ENCODE results near the gene USP34.
"Not testable (repeated sequence)": the region's sequence is repeated elsewhere in the genome, so short reads cannot be mapped to it uniquely, and the experiment has no call there.

Gene USP34

DNA sequence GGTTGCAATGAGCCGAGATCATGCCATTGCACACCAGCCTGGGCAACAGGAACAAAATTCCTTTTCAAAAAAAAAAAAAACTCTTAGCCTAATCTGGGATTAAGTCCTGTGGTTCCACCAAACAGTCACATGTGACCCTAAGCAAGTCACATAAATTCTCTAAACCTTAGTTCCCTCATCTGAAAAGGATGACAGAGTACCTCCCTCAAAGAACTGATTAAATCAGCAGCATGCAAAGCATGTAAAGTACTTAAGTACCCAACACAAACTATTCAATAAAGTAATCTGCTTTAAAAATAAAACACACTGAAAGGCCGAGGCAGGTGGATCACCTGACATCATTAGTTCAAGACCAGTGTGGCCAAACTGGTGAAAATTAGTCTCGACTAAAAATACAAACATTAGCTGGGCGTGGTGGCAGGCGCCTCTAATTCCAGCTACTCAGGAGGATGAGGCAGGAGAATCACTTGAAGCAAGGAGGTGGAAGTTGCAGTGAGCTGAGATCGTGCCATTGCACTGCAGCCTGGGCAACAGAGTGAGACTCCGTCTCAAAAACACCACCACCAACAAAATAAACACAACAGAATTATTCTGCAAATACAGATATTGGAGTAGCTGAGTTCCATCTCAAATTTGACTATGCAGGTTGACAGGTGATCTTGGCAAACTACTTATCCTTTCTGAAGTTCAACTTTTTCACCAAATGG is 7.0 kb downstream of the USP34 start:
- no peak for DNase-seq

- DNase-seq: no peak
Observed at GRCh38 chr2:61461404-61461803, 9.5 kb downstream of the USP34 start.

GRCh38 chr2:61460163-61460562 is 10.7 kb downstream of the USP34 start:
- DNase-seq: no peak

GRCh38 chr2:61456746-61457420 is 14.0 kb downstream of the USP34 start:
- DNase-seq: no peak

- no peak for DNase-seq
Observed at GRCh38 chr2:61456070-61456745, 14.7 kb downstream of the USP34 start.

- DNase-seq: not testable (repeated sequence)
Observed at GRCh38 chr2:61454972-61455371, 15.9 kb downstream of the USP34 start.

DNA sequence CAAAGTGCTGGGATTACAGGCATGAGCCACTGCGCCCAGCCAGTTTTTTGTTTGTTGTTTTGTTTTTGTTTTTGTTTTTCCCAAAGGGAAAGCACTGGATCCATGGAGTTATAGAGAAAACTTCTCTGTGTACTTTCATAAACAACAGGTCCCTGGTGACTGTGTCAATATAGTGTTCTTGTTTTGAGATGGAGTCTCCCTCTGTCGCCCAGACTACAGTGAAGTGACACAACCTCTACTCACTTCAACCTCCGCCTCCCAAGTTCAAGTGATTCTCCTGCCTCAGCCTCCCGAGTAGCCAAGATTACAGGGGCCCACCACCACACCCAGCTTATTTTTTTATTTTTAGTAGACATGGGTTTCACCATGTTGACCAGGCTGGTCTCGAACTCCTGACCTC is 16.5 kb downstream of the USP34 start:
- DNase-seq: no peak

GRCh38 chr2:61452392-61452791 is 18.5 kb downstream of the USP34 start:
- no peak for DNase-seq

DNA sequence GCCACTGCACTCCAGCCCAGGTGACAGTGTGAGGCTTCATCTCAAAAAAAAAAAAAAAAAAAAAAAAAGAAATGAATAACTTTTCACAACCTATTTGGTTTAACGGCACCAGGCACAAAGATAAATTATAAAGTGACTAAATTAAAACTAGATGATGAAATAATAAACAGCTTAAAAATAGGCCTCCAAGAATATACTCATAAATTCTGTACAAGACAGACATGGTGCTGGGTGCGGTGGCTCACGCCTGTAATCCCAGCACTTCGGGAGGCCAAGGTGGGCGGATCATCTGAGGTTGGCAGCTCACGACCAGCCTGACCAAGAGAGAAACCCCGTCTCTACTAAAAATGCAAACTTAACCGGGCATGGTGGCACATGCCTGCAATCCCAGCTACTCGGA is 19.7 kb downstream of the USP34 start:
- DNase-seq: no peak

DNA sequence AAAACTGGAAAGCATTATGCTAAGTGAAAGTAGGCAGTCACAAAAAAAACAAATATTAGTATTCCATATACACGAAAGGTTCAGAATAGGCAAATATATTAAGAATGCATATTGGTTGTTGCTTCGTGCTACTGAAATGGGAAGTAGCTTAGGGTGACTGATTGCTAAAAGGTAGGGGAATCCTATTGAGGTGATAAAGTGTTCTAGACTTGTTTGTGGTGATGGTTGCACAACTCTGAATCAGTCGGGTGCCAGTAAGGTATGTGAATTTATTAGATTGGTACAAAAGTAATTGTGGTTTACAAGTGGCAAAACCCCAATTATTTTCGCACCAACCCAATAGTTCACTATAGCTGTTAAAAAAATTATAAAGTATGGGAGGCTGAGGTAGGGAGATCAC is 20.7 kb downstream of the USP34 start:
- DNase-seq: no peak

DNA sequence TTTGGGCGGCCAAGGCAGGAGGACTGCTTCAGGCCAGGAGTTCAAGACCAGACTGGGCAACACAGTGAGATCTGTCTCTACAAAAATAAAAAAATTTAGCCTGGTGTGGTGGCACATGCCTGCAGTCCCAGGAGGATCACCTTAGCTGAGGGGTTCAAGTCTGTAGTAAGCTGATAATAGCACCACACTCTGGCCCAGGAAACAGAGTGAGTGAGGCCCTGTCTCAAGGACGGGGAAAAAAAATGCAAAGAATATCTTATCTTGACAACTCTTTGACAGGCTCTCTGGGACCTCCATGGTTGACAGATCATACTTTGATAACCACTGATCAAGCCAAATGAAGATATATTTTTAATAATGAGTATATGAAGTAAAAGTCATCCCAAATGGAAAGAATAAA is 22.7 kb downstream of the USP34 start:
- no peak for DNase-seq

GRCh38 chr2:61446971-61447370 is 23.9 kb downstream of the USP34 start:
- not testable (repeated sequence) for DNase-seq

DNA sequence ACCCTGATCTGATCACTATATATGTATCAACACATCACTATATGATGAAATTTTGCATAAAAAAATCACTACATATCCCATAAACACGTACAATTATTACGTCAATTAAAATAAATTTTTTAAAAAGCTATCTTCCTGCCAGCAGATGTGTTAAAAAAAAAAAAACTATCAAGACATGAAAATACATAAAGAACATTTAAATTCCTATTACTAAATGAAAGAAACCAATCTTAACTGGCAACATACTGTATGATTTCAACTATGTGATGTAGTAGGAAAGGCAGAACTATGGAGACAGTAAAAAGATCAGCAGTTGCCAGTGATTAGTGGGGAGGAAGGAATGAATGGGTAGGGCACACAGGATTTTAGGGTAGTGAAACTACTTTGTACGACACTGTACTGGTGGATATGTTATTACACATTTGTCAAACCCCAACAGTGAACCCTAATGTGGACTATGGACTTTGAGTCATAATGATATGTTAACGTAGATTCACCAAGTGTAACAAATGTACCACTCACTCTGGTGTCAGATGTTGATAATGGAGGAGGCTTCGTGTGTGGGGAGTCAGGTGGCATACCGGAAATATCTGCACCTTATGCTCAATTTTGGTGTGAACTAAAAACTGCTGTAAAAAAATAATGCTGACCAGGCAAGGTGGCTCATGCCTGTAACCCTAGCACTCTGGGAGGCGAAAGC is 27.4 kb downstream of the USP34 start:
- no peak for DNase-seq

DNA sequence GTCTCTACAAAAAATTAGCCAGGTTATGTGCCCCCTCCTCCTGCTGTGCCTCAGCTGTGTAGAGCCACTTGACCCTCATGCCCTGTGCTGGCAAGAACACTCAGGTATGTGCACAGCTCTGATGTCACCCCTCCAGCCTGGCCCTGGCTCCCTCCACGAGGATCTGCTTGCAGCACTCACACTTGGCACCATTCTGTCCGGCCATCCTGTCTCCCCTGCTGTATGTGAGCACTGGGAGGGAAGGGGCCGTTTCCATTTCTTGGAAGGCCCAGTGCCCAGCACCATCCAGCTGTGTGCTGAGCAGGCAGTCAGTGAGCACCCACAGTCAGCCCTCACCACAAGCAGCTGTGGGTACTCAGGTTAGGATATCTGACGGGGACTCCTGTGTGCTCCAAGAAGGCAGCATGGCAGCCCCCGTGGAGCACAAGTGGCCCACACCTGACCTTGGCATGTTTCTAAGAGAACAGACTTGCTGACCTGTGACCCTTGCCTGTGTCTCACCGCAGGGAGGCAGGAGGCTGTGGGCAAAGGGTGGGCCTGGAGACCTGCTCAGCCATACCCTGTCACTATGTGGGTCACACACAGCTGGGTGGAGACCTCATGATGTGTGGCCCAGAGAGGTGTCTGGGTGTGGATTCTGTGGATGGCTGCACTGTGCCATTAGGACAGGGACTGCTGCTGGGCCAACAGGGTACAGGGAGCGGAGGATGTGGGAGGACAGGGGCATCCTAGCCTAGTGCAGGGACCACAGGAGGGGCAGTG is 31.5 kb downstream of the USP34 start:
- no peak for DNase-seq

DNA sequence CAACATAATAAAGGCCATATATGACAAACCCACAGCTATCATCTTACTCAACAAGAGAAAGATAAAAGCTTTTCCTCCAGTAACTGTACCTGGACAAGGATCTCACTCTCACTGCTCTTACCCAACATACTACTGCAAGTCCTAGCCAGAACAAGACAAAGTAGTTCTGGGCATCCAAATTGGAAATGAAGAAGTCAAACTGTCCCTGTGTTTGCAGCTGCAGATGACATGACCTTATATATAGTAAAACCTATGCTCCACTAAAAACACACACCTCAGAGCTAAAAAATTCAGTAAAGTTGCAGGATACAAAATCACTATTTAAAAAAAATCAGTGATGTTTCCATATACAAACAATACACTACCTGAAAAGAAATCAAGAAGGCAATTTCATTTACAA is 32.2 kb downstream of the USP34 start:
- DNase-seq: no peak

DNA sequence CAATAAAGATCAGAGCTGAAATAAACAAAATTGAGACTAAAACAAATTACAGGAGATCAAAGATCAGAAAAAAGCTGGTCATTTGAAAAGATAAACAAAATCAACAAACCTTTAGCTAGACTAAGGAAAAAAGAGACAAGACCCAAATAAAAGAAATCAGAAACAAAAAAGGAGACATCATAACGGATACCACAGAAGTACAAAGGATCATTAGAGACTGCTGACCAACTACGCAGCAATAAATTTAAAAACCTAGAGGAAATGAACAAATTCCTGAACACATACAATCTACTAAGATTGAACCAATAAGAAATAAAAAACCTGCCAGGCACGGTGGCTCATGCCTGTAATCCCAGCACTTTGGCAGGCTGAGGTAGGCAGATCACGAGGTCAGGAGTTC is 33.7 kb downstream of the USP34 start:
- DNase-seq: no peak

DNA sequence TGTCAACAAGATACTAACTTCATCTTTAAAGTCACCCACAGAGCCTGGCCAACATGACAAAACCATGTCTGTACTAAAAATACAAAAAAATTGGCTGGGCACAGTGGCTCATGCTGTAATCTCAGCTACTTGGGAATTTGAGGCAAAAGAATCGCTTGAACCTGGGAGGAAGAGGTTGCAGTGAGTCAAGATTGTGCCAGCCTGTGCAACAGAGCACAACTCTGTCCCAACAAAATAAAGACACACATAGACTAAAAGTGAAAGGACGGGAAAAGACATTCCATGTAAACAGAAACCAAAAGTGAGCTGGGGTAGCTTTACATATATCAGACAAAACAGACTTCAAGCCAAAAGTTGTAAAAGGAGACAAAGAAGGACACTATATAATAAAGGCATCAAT is 34.8 kb downstream of the USP34 start:
- DNase-seq: no peak

GRCh38 chr2:61435291-61435690 is 35.6 kb downstream of the USP34 start:
- DNase-seq: no peak

GRCh38 chr2:61434314-61434713 is 36.6 kb downstream of the USP34 start:
- no peak for DNase-seq

- no peak for DNase-seq
Observed at GRCh38 chr2:61433606-61434005, 37.3 kb downstream of the USP34 start.

DNA sequence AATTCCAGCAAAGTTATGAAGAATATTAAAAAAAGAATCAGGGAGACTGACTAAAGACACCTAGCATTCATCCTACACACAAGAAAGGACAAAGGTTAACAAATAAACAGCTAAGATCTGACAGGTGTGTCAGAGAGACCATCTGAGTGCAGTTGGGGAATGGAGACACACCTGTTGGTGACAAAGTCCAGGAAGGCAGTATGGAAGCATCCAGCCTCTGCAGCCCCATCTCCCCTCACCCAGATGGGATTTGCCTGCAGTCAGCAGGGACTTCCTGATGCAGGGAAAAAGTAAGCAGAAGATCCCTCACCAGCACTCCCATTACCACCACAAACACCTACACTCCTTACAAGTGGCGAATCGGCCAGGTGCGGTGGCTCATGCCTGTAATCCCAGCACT is 37.9 kb downstream of the USP34 start:
- no peak for DNase-seq

GRCh38 chr2:61431345-61431744 is 39.5 kb downstream of the USP34 start:
- DNase-seq: no peak

Measured in NCI-H446 (cell line).